Brain microvascular endothelial cell (primary cell): ENCODE data around the gene NEUROD2.

Experiments used
- DNase-seq: peaks from one replicate; pipeline ENCODE4 v3.0.0-alpha.2; 2020
- H3K27ac ChIP-seq: fragments of 250-450 bp; sonication (Bioruptor Pico); 2 replicates; pipeline ENCODE4 v1.5.1; 2020; ENCODE audit warnings: mild to moderate bottlenecking, moderate library complexity
- H3K27me3 ChIP-seq: fragments of 250-450 bp; sonication (Bioruptor Pico); replicated peaks from 2 replicates; pipeline ENCODE4 v1.5.1; 2020; ENCODE audit warnings: mild to moderate bottlenecking
- H3K36me3 ChIP-seq: fragments of 250-450 bp; sonication (Bioruptor Pico); replicated peaks from 2 replicates; pipeline ENCODE4 v1.5.1; 2020; ENCODE audit warnings: mild to moderate bottlenecking
- H3K4me3 ChIP-seq: 2 replicates; pipeline ENCODE4 v1.5.1; 2011; ENCODE audit warnings: low read depth, mild to moderate bottlenecking, control low read depth, low read length, moderate library complexity
- in situ Hi-C: cut with HindIII; loops from 2 replicates; pipeline ENCODE4 v1.10.0; 2017; ENCODE audit warnings: low sequenced_read_pairs, low pct_ligation_motif_present
- TF ChIP-seq, protein P1 (sequence below): IDR thresholded peaks from 2 replicates; pipeline ENCODE4 v1.5.1; 2011; ENCODE audit warnings: low read depth, mild to moderate bottlenecking, moderate library complexity, low read length, control low read depth, inconsistent platforms; ENCODE audit errors: missing control alignments

NEUROD2 gene

DNA sequence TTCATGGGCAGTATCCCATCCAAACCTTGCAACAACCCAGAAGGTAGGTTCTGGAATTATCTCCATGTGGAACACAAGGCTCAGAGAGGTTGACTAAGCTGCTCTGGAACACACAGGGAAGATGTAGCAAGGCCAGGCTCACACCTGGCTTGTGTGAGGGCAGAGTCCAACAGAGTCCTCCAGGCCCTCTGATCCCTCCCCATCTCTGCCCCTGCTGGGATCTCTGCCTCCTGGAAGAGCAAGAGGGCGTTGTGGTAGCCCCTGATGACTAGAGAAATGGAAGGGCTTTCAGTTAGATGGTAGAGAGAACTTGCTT lies 12.0 kb upstream of the NEUROD2 start:
- Histone ChIP-seq H3K27me3 (peaks cover 30% of the 10 kb centered on the region), H3K36me3 (no peaks in the 10 kb centered on the region), H3K4me3 (no peak overlapping the region), H3K27ac (no peak overlapping the region)
- TF ChIP-seq, protein P1, sequence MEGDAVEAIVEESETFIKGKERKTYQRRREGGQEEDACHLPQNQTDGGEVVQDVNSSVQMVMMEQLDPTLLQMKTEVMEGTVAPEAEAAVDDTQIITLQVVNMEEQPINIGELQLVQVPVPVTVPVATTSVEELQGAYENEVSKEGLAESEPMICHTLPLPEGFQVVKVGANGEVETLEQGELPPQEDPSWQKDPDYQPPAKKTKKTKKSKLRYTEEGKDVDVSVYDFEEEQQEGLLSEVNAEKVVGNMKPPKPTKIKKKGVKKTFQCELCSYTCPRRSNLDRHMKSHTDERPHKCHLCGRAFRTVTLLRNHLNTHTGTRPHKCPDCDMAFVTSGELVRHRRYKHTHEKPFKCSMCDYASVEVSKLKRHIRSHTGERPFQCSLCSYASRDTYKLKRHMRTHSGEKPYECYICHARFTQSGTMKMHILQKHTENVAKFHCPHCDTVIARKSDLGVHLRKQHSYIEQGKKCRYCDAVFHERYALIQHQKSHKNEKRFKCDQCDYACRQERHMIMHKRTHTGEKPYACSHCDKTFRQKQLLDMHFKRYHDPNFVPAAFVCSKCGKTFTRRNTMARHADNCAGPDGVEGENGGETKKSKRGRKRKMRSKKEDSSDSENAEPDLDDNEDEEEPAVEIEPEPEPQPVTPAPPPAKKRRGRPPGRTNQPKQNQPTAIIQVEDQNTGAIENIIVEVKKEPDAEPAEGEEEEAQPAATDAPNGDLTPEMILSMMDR = no peak
- no peak for DNase-seq
- in situ Hi-C loops = no loop called here

DNA sequence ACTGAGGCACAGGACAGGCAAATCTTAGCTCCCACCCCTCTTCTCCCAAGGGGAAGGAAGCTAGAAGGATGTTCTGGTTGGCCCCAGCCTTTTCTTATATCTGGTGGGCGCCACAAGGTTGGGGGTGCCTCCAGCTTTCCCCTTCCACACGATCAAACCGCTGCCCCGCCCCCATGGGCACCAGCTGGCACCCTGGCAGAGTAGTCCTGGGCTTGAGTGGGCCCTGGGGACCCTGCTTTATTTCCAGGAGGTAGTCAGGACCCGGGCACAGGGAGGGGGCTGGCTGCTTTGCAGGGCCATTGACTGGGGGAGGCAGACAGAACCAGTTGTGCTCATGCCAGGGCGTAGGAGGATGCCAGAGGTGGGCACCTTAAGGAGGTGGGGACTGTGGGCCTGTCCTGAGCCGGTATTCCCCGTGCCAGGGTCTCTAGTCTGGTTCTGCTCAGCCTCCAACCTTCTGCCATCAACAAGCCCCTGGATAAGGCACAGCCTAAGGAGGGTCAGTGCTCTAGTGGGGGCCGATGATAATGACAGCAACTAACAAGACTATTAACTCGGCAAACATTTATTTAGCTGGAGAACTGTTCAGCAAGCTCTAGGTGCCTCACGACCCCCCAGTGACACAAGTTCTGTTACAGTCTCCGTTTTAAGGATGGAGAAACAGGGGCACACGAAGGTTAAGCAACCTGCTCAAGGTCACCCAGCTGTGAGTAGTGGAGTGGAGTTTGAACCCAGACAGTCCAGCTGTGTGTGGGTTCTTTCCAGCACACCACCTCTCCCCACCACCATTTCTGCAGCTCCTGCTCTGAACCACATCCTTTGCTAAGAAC lies 11.5 kb upstream of the NEUROD2 start:
- TF ChIP-seq, protein P1 = no peak
- Histone ChIP-seq H3K4me3 (no peak overlapping the region), H3K27me3 (peaks cover 27% of the 10 kb centered on the region), H3K27ac (no peak overlapping the region), H3K36me3 (no peaks in the 10 kb centered on the region)
- in situ Hi-C loops = no loop called here
- no peak for DNase-seq

DNA sequence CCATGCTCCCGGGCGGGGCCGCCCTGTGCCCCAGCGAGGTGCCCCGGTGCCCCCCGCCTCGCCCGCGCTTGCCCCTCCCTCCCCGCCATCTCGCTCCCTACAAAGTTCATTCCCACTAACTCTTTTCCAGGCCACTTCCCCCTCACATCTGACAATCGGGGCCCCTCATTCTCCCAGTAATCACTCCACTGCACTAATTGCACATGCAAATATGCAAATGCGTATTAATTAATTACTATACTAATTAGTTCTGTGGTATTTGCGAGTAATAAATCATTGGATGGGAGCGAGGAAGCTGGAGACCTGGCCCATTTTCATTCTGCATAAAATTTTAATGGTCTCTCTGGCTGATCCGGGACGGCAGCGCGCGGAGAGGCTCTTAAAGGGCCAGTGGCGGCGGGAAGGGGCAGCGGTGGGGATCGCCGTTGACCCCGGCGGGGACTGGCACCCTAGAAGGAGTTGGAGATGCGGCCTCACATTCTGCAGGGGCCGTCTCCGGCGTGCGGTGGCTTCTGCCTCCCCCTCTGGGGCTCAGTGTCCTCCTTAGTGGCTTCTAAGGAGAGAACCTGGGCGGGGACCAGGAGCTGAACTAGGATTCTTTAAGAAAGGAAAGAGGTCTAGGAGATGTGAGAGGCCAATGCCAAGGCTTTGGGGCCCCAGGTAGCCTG lies 10.7 kb upstream of the NEUROD2 start:
- Histone ChIP-seq H3K4me3 (peak overlapping the region; percentile 50), H3K36me3 (no peaks in the 10 kb centered on the region), H3K27ac (no peak overlapping the region), H3K27me3 (peaks cover 29% of the 10 kb centered on the region)
- DNase-seq = no peak
- in situ Hi-C loops = no loop called here
- TF ChIP-seq, protein P1 = no peak

DNA sequence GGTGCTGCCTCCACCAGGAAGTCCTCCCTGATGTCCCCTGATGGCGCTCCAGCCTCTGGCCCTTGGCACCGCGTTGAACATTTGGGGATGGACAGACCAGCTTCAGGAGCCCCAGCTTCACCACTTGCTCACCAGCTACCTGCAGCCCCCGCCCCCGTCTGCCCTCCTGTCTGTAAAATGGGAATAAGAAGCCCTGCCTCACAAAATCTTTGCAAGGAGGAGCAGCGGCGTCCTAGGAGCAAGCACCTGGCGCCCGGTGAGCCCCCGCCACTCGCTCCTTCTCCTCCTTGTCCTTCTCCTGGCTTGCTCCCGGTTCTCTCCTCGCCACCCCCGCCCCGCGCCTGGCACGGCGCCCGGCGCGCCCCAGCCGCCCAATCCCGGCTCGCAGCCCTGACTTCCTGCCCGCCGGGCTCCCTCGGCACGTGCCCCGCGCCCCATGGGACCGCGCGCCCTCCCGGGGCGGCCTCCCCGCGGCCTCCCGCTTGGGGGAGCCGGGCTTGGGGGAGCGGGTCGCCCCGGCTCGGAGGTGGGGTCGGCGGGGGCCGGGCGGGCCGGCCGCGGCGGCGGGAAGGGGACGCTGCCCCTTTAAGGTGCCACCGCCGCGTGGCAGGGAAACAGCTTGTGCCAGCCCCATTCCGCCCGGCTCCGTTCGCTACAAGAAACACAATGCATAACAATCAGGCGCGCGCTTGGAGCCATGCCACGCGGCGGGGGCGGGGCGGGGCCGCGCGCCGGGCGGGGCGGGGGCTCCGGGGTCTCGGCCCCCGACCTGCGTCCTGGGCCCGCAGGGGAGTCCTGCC lies 9.9 kb upstream of the NEUROD2 start:
- Histone ChIP-seq H3K36me3 (no peaks in the 10 kb centered on the region), H3K27ac (no peak overlapping the region), H3K27me3 (peaks cover 29% of the 10 kb centered on the region), H3K4me3 (peak overlapping the region; percentile 50)
- DNase-seq = no peak
- TF ChIP-seq, protein P1 = no peak
- in situ Hi-C loops = no loop called here

DNA sequence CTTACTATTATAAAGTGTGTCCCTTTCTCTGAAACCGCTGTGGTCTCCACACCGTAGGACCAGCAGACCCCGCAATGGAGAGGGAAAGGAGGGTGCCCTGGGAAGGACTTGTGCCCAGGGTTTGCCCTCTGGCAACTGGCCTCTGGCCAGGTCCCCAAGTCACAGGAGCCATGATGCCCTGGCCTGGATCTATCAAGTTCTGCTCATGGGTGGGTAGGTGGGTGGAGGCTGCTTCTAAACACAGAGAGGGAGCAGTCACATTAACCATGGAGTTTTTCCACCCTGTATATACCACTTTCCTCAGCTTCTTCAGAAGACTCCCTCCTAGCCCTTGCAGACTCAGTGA lies 9.4 kb upstream of the NEUROD2 start:
- in situ Hi-C loops = no loop called here
- Histone ChIP-seq H3K27me3 (peaks cover 30% of the 10 kb centered on the region), H3K27ac (no peak overlapping the region), H3K36me3 (no peaks in the 10 kb centered on the region), H3K4me3 (no peak overlapping the region)
- TF ChIP-seq, protein P1 = no peak
- DNase-seq = no peak
